PC-3 (cell line): ENCODE data around the gene PLXNC1.

Experiments used
- CTCF ChIP-seq: fragments of 300-600 bp; sonication (generic); conservative IDR thresholded peaks from 2 replicates; pipeline ENCODE4 v1.5.1; 2017; ENCODE audit warnings: antibody characterized with exemption, low read depth, mild to moderate bottlenecking, low read length
- EZH2 ChIP-seq: fragments of 300-600 bp; sonication (generic); IDR thresholded peaks from one replicate; pipeline ENCODE4 v1.6.1; 2017; ENCODE audit warnings: antibody characterized with exemption, mild to moderate bottlenecking, low read length; ENCODE audit not compliant: unreplicated experiment
- EZH2phosphoT487 ChIP-seq: fragments of 300-600 bp; sonication (generic); IDR thresholded peaks from 2 replicates; pipeline ENCODE4 v1.6.1; 2018; ENCODE audit warnings: mild to moderate bottlenecking, antibody characterized with exemption, low read length, borderline replicate concordance

- TF ChIP-seq CTCF, result no peak
- TF ChIP-seq EZH2phosphoT487, result no peak
- no peak for TF ChIP-seq EZH2
These were observed 30.5 kb downstream of the PLXNC1 start for GRCh38 chr12:94178882-94179281.
